ENCODE measurements around the gene SLC12A9. TPM values are rescaled to one million over a fixed set of nuclear protein-coding genes. Genes with fewer than 3 reads are reported as not detected.

Gene SLC12A9
- total and polyA plus RNA-seq, 2 donors (not counting 1 experiment from before 2014, with no cell fraction given), result 80.0 to 80.1 TPM

DNA sequence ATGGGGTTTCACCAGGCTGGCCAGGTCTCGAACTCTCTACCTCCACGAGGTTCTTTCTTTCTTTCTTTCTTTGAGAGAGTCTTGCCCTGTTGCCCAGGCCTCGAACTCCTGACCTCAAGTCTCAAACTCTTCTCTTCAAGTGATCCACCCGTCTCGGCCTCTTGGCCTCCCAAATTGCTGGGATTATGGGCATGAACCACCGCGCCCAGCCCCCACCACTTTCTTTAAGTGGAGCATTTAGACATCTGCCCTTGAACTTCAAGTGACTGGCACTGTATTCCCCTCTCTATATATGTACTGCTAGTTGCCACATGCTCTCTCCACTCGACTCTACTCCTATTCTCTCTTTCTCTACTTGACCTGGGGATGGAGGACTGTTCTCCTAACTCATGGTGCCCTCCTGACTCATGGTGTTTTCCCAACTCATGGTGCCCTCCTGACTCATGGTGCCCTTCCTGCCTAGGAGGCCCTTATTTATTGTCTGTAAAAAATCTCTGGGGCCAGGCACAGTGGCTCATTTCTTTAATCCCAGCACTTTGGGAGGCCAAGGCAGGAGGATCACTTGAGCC lies 62.5 kb downstream of the SLC12A9 start:
- no peak for DNase-seq
- Mint-ChIP-seq H3K4me1 (peaks cover 6% of the 10 kb centered on the region), H3K27ac (no peak overlapping the region), H3K9me3 (ENCODE audit: insufficient read depth) (no peaks in the 10 kb centered on the region), H3K4me3 (no peak overlapping the region), H3K27me3 (peaks cover 18% of the 10 kb centered on the region)
- Histone ChIP-seq H3K4me3 (ENCODE audit: control extremely low read depth in 1 of 5, extremely low read depth in 1 of 5, insufficient read depth in 1 of 5, low read depth in 2 of 5, low read length in 4 of 5) (no peak overlapping the region), H2AFZ (ENCODE audit: insufficient read depth, low read depth, low read length, poor library complexity, severe bottlenecking) (no peak overlapping the region), H3K9me3 (ENCODE audit: control extremely low read depth in 1 of 3, control insufficient read depth in 2 of 3, insufficient read depth in 1 of 3, low read length in 2 of 3) (no peaks in the 10 kb centered on the region), H3K36me3 (replicated peaks in 1 of 2; ENCODE audit: control extremely low read depth in 1 of 2, control insufficient read depth in 1 of 2, extremely low read depth in 1 of 2, insufficient read depth in 2 of 2, low read length in 1 of 2) (no peaks in the 10 kb centered on the region), H3K9ac (ENCODE audit: low read length) (no peak overlapping the region), H4K20me1 (ENCODE audit: control insufficient read depth, insufficient read depth, low read length, poor library complexity, severe bottlenecking) (no peaks in the 10 kb centered on the region), H3K79me2 (ENCODE audit: control insufficient read depth, insufficient read depth, low read length) (no peaks in the 10 kb centered on the region), H3K4me1 (ENCODE audit: control insufficient read depth in 2 of 2, insufficient read depth in 2 of 2, low read length in 2 of 2) (no peaks in the 10 kb centered on the region), H3K27me3 (replicated peaks in 1 of 4; ENCODE audit: control extremely low read depth in 1 of 4, control insufficient read depth in 3 of 4, insufficient read depth in 4 of 4, low read length in 3 of 4) (peaks cover 0 to 6% (median 0%) of the 10 kb centered on the region in 4 experiments), H3K4me2 (replicated peaks; ENCODE audit: low read depth, low read length, poor library complexity, severe bottlenecking) (no peak overlapping the region), H3K27ac (ENCODE audit: low read length in 2 of 2) (no peak overlapping the region)
- no peak for ATAC-seq (ENCODE audit: low read depth)
- TF ChIP-seq, protein P1, sequence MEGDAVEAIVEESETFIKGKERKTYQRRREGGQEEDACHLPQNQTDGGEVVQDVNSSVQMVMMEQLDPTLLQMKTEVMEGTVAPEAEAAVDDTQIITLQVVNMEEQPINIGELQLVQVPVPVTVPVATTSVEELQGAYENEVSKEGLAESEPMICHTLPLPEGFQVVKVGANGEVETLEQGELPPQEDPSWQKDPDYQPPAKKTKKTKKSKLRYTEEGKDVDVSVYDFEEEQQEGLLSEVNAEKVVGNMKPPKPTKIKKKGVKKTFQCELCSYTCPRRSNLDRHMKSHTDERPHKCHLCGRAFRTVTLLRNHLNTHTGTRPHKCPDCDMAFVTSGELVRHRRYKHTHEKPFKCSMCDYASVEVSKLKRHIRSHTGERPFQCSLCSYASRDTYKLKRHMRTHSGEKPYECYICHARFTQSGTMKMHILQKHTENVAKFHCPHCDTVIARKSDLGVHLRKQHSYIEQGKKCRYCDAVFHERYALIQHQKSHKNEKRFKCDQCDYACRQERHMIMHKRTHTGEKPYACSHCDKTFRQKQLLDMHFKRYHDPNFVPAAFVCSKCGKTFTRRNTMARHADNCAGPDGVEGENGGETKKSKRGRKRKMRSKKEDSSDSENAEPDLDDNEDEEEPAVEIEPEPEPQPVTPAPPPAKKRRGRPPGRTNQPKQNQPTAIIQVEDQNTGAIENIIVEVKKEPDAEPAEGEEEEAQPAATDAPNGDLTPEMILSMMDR (IDR thresholded peaks at IDR 0.05), result no peak
- TF ChIP-seq EZH2 (IDR thresholded peaks at IDR 0.05; ENCODE audit: borderline replicate concordance, insufficient read depth, low read depth, low read length, poor library complexity, severe bottlenecking), result no peak
- intact Hi-C loops (cut with micrococcal nuclease), result no loop called here
- POLR2A ChIA-PET, result no interaction called here
- CTCF ChIA-PET, result no interaction called here
- WGBS (ENCODE audit: insufficient coverage), result 73% methylated on average over 6 of the region's 8 CpGs

Small RNAs within 50 kb of the gene (small RNA-seq; reads per million reads assigned to genes)
- gene RN7SL549P (ENCODE audit: insufficient read length, low read depth, low replicate concordance) (not detected), gene RN7SL750P (ENCODE audit: insufficient read length, low read depth, low replicate concordance) (not detected)

Other genes starting within 250 kb of the SLC12A9 start
- 17.3 and 18.8 TPM in 2 replicates for gene MOSPD3, start 240.2 kb upstream of the SLC12A9 start, total RNA-seq
- 16.7 and 19.2 TPM in 2 replicates for gene MOSPD3, start 240.2 kb upstream of the SLC12A9 start, polyA plus RNA-seq
- gene TFR2, start 211.2 kb upstream of the SLC12A9 start, total RNA-seq, result 8.3 and 10.0 TPM in 2 replicates
- gene TFR2, start 211.2 kb upstream of the SLC12A9 start, polyA plus RNA-seq, result 4.2 and 5.9 TPM in 2 replicates
- gene ACTL6B, start 196.3 kb upstream of the SLC12A9 start, total RNA-seq, result not detected in 2 replicates
- not detected in 2 replicates for gene ACTL6B, start 196.3 kb upstream of the SLC12A9 start, polyA plus RNA-seq
- gene GNB2, start 179.0 kb upstream of the SLC12A9 start, total RNA-seq, result 127 TPM in 2 replicates
- 211 and 221 TPM in 2 replicates for gene GNB2, start 179.0 kb upstream of the SLC12A9 start, polyA plus RNA-seq
- gene GIGYF1, start 158.5 kb upstream of the SLC12A9 start, total RNA-seq, result 134 and 140 TPM in 2 replicates
- 45.9 and 47.1 TPM in 2 replicates for gene GIGYF1, start 158.5 kb upstream of the SLC12A9 start, polyA plus RNA-seq
- 13.0 and 14.4 TPM in 2 replicates for gene POP7, start 146.6 kb upstream of the SLC12A9 start, total RNA-seq
- gene POP7, start 146.6 kb upstream of the SLC12A9 start, polyA plus RNA-seq, result 8.8 and 15.2 TPM in 2 replicates
- not detected in 2 replicates for gene EPO, start 132.2 kb upstream of the SLC12A9 start, total RNA-seq
- gene EPO, start 132.2 kb upstream of the SLC12A9 start, polyA plus RNA-seq, result 0.10 TPM in 1 of 2 replicates, not detected in the other
- not detected in 2 replicates for gene ZAN, start 119.1 kb upstream of the SLC12A9 start, total RNA-seq
- not detected in 2 replicates for gene ZAN, start 119.1 kb upstream of the SLC12A9 start, polyA plus RNA-seq
- 3.3 and 3.9 TPM in 2 replicates for gene EPHB4, start 25.2 kb upstream of the SLC12A9 start, total RNA-seq
- gene EPHB4, start 25.2 kb upstream of the SLC12A9 start, polyA plus RNA-seq, result 12.0 and 15.2 TPM in 2 replicates
- gene TRIP6, start 14.7 kb downstream of the SLC12A9 start, total RNA-seq, result 13.4 and 13.8 TPM in 2 replicates
- gene TRIP6, start 14.7 kb downstream of the SLC12A9 start, polyA plus RNA-seq, result 6.7 and 6.8 TPM in 2 replicates
- 209 and 224 TPM in 2 replicates for gene SRRT, start 22.4 kb downstream of the SLC12A9 start, total RNA-seq
- 198 TPM in 2 replicates for gene SRRT, start 22.4 kb downstream of the SLC12A9 start, polyA plus RNA-seq
- 3.9 and 4.3 TPM in 2 replicates for gene UFSP1, start 37.0 kb downstream of the SLC12A9 start, total RNA-seq
- 1.2 and 3.6 TPM in 2 replicates for gene UFSP1, start 37.0 kb downstream of the SLC12A9 start, polyA plus RNA-seq
- 0.15 and 0.24 TPM in 2 replicates for gene ACHE, start 43.2 kb downstream of the SLC12A9 start, total RNA-seq
- 0.13 and 0.37 TPM in 2 replicates for gene ACHE, start 43.2 kb downstream of the SLC12A9 start, polyA plus RNA-seq
- gene MUC3A, start 96.8 kb downstream of the SLC12A9 start, total RNA-seq, result not detected in 2 replicates
- not detected in 2 replicates for gene MUC3A, start 96.8 kb downstream of the SLC12A9 start, polyA plus RNA-seq
- not detected in 2 replicates for gene MUC12, start 116.9 kb downstream of the SLC12A9 start, total RNA-seq
- 0.81 TPM in 1 of 2 replicates, not detected in the other for gene MUC12, start 116.9 kb downstream of the SLC12A9 start, polyA plus RNA-seq
- gene MUC17, start 167.4 kb downstream of the SLC12A9 start, total RNA-seq, result not detected in 2 replicates
- gene MUC17, start 167.4 kb downstream of the SLC12A9 start, polyA plus RNA-seq, result not detected in 2 replicates
- gene TRIM56, start 232.8 kb downstream of the SLC12A9 start, total RNA-seq, result 76.1 and 85.7 TPM in 2 replicates
- 8.4 and 11.0 TPM in 2 replicates for gene TRIM56, start 232.8 kb downstream of the SLC12A9 start, polyA plus RNA-seq

Data from B cell (primary cell).